ENCODE data around the gene EDC4. TPM values are rescaled to one million over a fixed set of nuclear protein-coding genes. Genes with fewer than 3 reads are reported as not detected.
A peak's percentile ranks its signal among the peaks of the same experiment; 100 is the strongest.

Gene EDC4
- total and polyA plus RNA-seq, 9 of the 15 experiments (the other 6 are each of a cell fraction or from before 2014, with no cell fraction given) = 1.1 to 131 (median 74.0) TPM

DNA sequence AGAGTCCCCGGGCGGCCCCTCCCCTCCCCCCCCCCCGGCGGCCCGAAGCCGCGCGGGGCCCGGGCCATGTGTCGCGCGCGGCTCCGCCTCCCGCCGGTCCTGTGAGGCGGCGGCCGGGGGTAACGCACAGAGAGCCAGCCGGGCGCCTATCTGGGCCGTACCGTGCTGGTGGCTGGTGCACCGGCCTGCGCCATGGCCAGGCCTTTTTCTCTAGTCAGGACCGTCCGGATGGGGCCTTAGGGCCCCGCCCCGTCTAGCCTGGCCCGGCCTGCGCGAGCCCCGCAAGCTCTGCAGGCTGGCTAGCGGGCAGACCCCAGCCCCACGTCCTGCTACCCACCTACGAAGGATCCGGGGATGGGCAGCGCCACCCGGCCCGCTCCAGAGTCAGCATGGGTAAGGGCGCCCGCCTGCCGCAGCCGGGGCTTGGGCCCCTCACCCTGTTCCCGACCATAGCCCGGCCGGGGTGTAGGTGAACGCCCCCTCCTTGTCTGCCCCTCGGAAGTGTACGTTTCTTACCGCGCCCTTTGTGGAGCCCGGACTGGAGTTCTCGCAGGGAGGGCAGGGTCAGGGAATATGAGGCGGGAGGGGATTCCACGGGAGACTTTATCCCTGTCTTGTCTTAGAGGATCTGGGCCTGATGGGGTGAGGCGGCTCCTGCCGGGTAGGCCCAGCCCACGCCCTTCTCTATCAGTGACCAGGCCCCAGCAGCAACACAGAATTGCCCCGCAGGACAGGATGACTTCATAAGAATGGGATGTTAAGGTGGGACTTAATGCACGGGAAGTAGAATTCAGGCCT is 25.6 kb upstream of the EDC4 start, which contains the start of gene CENPT (continued):
- TF ChIP-seq, protein P1, sequence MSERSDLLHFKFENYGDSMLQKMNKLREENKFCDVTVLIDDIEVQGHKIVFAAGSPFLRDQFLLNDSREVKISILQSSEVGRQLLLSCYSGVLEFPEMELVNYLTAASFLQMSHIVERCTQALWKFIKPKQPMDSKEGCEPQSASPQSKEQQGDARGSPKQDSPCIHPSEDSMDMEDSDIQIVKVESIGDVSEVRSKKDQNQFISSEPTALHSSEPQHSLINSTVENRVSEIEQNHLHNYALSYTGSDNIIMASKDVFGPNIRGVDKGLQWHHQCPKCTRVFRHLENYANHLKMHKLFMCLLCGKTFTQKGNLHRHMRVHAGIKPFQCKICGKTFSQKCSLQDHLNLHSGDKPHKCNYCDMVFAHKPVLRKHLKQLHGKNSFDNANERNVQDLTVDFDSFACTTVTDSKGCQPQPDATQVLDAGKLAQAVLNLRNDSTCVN (CRISPR knock-in tag; IDR thresholded peaks at IDR 0.05) = no peak
- 0 out of 2 replicates have a peak, but pooled peaks have one; percentile 29 for TF ChIP-seq ZNF175 (CRISPR knock-in tag; IDR thresholded peaks at IDR 0.05; ENCODE audit: low read depth)
- TF ChIP-seq FOXK1 (CRISPR knock-in tag; IDR thresholded peaks at IDR 0.05; ENCODE audit: borderline replicate concordance) = peak; percentile 85; the same call in 1 of the 2 replicates
- TF ChIP-seq ZBTB9 (CRISPR knock-in tag; IDR thresholded peaks at IDR 0.05) = 0 out of 2 replicates have a peak, but pooled peaks have one; percentile 12
- TF ChIP-seq JUN (IDR thresholded peaks at IDR 0.05; ENCODE audit: borderline replicate concordance, low read depth, low read length) = 0 out of 2 replicates have a peak, but pooled peaks have one; percentile 27
- TF ChIP-seq JUN (CRISPR knock-in tag; IDR thresholded peaks at IDR 0.05; ENCODE audit: borderline replicate concordance) = no peak
- TF ChIP-seq, protein P2, sequence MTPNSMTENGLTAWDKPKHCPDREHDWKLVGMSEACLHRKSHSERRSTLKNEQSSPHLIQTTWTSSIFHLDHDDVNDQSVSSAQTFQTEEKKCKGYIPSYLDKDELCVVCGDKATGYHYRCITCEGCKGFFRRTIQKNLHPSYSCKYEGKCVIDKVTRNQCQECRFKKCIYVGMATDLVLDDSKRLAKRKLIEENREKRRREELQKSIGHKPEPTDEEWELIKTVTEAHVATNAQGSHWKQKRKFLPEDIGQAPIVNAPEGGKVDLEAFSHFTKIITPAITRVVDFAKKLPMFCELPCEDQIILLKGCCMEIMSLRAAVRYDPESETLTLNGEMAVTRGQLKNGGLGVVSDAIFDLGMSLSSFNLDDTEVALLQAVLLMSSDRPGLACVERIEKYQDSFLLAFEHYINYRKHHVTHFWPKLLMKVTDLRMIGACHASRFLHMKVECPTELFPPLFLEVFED (CRISPR knock-in tag; conservative IDR thresholded peaks at IDR 0.05) = no peak
- peak; percentile 53 for TF ChIP-seq ATF7 (IDR thresholded peaks at IDR 0.05)
- TF ChIP-seq, protein P3, sequence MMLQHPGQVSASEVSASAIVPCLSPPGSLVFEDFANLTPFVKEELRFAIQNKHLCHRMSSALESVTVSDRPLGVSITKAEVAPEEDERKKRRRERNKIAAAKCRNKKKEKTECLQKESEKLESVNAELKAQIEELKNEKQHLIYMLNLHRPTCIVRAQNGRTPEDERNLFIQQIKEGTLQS (IDR thresholded peaks at IDR 0.05) = peak; percentile 77
- TF ChIP-seq, protein P3 (CRISPR knock-in tag; conservative IDR thresholded peaks at IDR 0.05) = peak; percentile 78; the same call in 1 of the 2 replicates
- TF ChIP-seq, protein P4, sequence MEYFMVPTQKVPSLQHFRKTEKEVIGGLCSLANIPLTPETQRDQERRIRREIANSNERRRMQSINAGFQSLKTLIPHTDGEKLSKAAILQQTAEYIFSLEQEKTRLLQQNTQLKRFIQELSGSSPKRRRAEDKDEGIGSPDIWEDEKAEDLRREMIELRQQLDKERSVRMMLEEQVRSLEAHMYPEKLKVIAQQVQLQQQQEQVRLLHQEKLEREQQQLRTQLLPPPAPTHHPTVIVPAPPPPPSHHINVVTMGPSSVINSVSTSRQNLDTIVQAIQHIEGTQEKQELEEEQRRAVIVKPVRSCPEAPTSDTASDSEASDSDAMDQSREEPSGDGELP (CRISPR knock-in tag; IDR thresholded peaks at IDR 0.05; ENCODE audit: borderline replicate concordance) = peak; percentile 41; the same call in 1 of the 2 replicates
- peak in 1 of 2 experiments; percentile 74; a peak in 2 of 4 replicates for TF ChIP-seq SIN3A (IDR thresholded peaks at IDR 0.05; ENCODE audit: borderline replicate concordance in 2 of 2, control insufficient read depth in 1 of 2, low read depth in 2 of 2, low read length in 2 of 2)
- no peak for TF ChIP-seq GATA2 (CRISPR knock-in tag; IDR thresholded peaks at IDR 0.05)
- TF ChIP-seq GATAD2B (IDR thresholded peaks at IDR 0.05; ENCODE audit: borderline replicate concordance) = peak; percentile 60; the same call in 1 of the 2 replicates
- TF ChIP-seq RCOR1 (IDR thresholded peaks at IDR 0.05; ENCODE audit: borderline replicate concordance in 1 of 2, low read depth in 2 of 2, low read length in 2 of 2) = peak in 1 of 2 experiments; percentile 40; a peak in 1 of 4 replicates
- peak; percentile 18; the same call in 1 of the 2 replicates for TF ChIP-seq NCOR1 (IDR thresholded peaks at IDR 0.05)
- no peak for TF ChIP-seq ZFP1 (CRISPR knock-in tag; IDR thresholded peaks at IDR 0.05)
- TF ChIP-seq JUND (IDR thresholded peaks at IDR 0.05; ENCODE audit: borderline replicate concordance, low read depth, low read length) = peak; percentile 76
- TF ChIP-seq JUND (tag; IDR thresholded peaks at IDR 0.05; ENCODE audit: borderline replicate concordance, low read depth, low read length) = no peak; the same call in 2 of the 3 replicates
